ENCODE results near the gene MYH6.

DNA sequence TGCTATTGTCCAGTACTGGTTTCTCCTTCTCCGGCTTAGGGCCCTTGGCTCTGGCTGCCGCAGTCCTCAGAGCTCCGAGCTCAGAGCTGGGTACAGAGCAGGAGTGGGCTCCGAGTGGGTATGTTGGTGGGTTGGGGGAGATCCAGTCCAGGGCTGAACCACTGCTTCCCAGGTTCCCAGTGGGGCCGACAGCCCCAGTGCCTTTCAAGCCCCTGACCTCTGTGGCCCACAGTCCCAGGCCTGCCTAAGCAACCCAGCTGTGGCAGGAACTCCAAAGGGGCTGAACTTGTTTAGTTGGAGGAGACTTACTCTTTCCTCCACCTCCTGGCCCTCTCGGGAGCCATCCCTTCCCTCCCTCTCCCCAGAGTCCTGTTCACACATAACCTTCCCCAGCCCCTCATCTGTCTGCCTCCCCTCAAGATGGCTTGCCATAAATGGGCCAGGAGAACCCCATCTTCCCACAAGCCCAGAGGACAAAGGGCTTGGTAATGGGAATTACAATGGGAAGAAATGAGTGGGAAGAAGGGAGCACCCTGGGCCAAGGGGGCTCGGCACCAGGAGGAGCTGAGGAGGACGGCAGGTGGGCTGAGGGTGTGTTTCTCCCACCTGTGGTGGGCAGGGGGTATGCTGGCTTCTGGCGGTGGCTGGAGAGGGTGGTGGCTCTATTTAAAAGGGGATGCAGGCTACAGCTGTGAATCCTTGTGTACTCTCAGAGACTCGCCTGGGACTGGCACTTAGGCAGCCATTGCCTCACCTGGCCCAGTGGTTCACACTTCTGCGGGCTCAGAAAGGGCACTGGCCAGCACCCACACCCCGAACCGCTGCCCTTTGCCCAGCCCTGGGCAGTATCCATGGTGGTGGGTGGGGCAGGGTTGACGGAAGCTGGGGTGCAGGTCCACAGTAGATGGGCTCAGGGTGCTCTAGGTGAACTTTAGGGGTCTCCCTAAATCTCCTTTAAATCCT, 3.8 kb upstream of the MYH6 start:
- TF ChIP-seq, protein P1, sequence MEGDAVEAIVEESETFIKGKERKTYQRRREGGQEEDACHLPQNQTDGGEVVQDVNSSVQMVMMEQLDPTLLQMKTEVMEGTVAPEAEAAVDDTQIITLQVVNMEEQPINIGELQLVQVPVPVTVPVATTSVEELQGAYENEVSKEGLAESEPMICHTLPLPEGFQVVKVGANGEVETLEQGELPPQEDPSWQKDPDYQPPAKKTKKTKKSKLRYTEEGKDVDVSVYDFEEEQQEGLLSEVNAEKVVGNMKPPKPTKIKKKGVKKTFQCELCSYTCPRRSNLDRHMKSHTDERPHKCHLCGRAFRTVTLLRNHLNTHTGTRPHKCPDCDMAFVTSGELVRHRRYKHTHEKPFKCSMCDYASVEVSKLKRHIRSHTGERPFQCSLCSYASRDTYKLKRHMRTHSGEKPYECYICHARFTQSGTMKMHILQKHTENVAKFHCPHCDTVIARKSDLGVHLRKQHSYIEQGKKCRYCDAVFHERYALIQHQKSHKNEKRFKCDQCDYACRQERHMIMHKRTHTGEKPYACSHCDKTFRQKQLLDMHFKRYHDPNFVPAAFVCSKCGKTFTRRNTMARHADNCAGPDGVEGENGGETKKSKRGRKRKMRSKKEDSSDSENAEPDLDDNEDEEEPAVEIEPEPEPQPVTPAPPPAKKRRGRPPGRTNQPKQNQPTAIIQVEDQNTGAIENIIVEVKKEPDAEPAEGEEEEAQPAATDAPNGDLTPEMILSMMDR (IDR thresholded peaks at IDR 0.05): no peak
- TF ChIP-seq POLR2A (IDR thresholded peaks at IDR 0.05): no peak

Measured in esophagus squamous epithelium (tissue), 4 donors.